Activated T-helper 9 cell treated with anti-CD3 and anti-CD28 coated beads, Interleukin-2, amount 50 U/mL, for 16 hours (primary cell): ENCODE measurements around the gene USP6.
"Not testable (repeated sequence)": the region's sequence is repeated elsewhere in the genome, so short reads cannot be mapped to it uniquely, and the experiment has no call there.

Source experiments
- DNase-seq: peaks from one replicate; pipeline ENCODE4 v3.0.0-alpha.2; 2020; ENCODE audit warnings: low read depth

USP6 gene

GRCh38 chr17:5135726-5136579, 20.1 kb downstream of the USP6 start:
- no peak for DNase-seq

DNA sequence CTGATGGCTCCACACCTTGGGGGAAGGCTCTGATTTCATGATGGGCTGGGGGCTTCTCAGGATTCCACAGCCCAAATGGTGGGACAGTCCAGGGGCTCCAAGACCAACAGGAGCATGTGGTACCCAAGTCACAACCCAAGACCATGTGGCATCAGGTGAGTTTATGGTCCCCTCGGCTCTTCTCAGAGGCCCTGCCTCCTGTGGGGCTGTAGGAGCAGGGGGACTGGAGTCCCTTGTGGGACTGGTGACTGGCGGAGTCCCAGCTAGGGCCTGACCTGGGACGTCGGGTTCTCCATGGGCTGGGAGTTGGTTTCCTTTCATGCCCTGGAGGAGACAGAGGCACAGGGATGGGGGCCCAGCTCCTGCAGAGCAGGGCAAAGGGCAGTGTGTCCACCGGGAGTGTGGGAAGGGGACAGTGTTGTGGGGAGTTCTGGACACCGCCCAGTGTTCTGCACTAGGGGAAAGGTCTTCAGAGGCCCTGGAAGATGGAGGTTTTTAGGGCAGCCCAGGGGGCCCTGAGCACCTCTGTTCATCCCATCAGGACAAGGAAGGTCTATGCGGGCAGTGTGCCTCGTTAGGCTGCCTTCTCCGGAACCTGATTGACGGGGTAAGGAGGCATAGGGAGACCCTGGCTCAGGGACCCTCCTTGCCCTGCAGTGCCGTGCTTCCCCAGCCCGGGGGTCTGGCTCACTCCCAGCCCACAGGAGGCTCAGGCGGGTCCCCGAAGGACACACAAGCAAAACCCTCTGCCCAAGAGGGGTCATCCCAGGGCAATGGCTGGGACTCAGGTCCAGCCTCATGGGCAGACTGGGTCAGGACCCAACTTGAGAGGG, 21.0 kb downstream of the USP6 start:
- not testable (repeated sequence) for DNase-seq

DNA sequence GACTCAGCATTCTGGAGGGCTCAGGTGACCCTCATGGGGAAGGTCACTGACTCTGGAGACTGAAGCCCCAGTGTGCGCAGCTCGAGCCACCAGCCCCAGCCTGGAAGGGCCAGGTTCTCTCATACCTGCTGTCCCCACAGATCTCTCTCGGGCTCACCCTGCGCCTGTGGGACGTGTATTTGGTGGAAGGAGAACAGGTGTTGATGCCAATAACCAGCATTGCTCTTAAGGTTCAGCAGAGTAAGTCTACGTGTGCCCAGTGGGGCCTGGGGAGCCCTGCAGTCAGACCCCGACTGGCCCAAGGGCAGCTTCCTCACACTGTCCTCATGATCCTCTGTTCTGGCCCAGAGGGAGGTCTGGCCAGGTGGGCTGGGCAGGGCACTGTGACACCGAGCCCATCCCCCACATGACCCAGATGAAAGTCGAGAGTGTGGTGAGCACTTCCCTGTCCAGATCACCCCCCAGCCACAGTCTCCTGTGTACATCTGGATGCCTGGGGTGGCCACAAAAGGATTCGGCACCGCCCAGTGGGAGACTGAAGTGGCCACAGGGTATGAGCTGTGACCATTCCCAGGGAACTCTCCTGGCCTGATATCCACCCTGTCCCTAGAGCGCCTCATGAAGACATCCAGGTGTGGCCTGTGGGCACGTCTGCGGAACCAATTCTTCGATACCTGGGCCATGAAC, 21.8 kb downstream of the USP6 start:
- DNase-seq = not testable (repeated sequence)

- DNase-seq = not testable (repeated sequence)
These were observed 22.3 kb downstream of the USP6 start for GRCh38 chr17:5138198-5138544.

GRCh38 chr17:5138616-5139457, 23.0 kb downstream of the USP6 start:
- no peak for DNase-seq

- no peak for DNase-seq
These were observed 23.6 kb downstream of the USP6 start for GRCh38 chr17:5139458-5139732.

DNA sequence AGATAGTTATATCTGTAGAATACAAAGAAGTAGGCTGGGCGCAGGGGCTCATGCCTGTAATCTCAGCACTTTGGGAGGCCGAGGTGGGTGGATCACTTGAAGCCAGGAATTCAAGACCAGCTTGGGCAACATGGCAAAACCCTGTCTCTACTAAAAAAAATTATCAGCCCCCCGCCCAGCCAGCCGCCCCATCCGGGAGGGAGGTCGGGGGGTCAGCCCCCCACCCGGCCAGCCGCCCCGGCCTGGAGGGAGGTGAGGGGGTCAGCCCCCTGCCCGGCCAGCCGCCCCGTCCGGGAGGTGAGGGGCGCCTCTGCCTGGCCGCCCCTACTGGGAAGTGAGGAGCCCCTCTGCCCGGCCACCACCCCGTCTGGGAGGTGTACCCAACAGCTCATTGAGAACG, 27.0 kb downstream of the USP6 start:
- DNase-seq = not testable (repeated sequence)

- not testable (repeated sequence) for DNase-seq
These were observed 30.3 kb downstream of the USP6 start for GRCh38 chr17:5146122-5146521.

DNA sequence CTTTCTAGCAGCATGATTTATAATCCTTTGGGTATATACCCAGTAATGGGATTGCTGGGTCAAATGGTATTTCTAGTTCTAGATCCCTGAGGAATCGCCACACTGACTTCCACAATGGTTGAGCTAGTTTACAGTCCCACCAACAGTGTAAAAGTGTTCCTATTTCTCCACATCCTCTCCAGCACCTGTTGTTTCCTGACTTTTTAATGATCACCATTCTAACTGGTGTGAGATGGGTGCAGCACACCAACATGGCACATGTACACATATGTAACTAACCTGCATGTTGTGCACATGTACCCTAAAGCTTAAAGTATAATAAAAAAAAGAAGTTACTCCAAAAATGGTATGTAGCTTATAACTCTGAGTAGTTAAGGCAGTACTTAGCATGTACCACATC, 44.9 kb downstream of the USP6 start:
- not testable (repeated sequence) for DNase-seq

DNA sequence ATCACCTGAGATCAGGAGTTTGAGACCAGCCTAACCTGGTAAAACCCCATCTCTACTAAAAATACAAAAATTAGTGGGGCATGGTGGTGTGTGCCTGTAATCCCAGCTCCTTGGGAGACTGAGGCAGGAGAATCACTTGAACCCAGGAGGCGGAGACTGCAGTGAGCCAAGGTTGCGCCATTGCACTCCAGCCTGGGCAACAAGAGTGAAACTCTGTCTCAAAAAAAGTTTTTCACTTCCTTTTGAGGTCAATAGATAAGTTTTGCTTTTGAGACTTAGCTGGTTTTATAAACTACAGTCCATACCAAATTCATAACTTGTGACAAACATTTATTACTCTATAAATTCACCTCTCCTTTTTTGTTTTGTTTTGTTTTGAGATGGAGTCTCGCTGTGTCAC, 46.0 kb downstream of the USP6 start:
- not testable (repeated sequence) for DNase-seq

GRCh38 chr17:5164436-5164835, 48.6 kb downstream of the USP6 start:
- no peak for DNase-seq

GRCh38 chr17:5165791-5166564, 50.1 kb downstream of the USP6 start:
- not testable (repeated sequence) for DNase-seq

DNA sequence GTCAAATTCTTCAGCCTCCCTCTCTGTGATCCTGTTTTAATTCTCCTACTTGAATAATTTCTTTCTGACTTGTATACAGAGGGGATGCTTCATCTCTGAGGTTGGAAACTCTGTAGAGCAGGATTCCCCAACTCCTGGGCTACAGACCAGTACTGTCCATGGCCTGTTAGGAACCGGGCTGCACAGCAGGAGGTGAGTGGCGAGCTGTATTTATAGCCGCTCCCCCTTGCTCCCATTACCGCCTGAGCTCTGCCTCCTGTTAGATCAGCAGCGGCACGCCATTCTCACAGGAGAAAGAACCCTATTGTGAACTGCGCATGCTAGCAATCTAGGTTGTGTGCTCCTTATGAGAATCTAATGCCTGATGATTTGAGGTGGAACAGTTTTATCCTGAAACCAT, 59.2 kb downstream of the USP6 start:
- not testable (repeated sequence) for DNase-seq

GRCh38 chr17:5179003-5179402, 63.2 kb downstream of the USP6 start:
- DNase-seq = no peak

DNA sequence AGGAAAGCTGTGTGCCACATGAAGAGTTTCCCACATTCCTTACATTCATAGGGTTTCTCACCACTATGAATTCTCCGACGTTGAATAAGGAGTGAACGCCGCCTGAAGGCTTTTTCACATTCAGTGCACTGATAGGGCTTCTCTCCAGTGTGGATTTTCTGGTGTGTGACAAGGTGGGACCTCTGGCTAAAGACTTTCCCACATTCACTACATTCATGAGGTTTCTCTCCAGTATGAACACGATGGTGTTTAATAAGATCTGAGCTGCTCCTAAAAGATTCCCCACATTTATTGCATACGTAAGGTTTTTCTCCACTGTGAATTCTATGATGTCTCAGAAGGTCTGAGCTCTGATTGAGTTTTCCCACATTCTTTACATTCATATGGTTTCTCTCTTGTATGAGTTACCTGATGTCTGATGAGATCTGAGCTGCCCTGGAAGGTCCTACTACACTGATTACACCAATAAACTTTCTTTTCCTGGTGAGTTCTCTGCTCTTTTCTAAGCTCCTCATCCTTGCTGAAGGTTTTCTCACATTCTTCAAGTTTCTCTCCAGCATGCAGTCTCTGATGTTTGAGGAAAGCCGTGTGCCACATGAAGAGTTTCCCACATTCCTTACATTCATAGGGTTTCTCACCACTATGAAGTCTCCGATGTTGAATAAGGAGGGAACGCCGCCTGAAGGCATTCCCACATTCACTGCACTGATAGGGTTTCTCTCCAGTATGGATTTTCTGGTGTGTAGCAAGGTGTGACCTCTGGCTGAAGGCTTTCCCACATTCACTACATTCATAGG, 65.9 kb downstream of the USP6 start:
- DNase-seq = no peak

DNA sequence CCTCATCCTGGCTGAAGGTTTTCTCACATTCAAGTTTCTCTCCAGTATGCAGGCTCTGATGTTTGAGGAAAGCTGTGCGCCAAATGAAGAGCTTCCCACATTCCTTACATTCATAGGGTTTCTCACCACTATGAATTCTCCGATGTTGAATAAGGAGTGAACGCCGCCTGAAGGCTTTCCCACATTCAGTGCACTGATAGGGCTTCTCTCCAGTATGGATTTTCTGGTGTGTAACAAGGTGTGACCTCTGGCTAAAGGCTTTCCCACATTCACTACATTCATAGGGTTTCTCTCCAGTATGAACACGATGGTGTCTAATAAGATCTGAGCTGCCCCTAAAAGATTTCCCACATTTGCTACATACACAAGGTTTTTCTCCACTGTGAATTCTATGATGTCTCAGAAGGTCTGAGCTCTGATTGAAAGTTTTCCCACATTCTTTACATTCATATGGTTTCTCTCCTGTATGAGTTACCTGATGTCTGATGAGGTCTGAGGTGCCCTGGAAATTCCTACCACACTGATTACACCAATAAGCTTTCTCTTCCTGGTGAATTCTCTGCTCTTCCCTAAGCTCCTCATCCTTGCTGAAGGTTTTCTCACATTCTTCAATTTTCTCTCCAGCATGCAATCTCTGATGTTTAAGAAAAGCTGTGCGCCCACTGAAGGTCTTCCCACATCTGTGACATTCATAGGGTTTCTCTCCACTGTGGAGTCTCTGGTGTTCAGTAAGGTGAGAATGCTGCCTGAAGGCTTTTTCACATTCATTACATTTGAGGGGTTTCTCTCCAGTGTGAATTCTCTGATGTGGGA, 67.0 kb downstream of the USP6 start:
- no peak for DNase-seq

DNA sequence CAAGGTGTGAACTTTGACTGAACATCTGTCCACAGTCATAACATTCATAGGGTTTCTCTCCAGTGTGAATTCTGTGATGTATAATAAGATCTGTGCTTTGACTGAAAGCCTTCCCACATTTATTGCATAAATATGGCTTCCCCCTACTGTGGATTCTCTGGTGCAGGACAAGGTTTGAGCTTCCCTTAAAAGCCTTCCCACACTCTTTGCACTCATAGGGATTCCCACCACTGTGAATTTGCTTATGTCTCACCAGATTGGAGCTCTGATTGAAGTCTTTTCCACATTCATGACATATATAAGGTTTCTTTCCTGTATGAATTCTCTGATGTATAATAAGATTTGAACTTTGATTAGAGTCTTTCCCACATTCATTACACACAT, 67.6 kb downstream of the USP6 start:
- no peak for DNase-seq

DNA sequence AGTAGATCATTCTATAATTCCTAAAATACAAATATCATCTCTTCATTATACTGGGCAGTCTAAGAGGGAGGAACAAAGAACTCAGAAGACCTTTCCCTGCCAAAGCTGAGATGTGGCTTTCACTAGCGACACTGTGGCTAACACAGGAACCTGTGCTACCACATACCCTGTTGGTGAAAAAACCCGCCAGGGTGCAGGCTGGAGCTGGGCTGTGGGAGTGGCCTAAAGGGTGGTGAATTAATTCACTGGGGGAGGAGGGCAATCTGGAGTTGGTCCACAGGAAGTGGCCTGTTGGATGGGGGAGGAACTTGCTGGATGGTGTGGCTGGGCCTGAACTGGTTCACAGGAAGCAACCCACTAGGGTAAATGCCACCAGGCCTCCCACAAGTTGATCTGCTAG, 68.5 kb downstream of the USP6 start:
- no peak for DNase-seq
